ENCODE results near the gene LYRM9.
"Not testable (repeated sequence)": the region's sequence is repeated elsewhere in the genome, so short reads cannot be mapped to it uniquely, and the experiment has no call there.

The LYRM9 gene

GRCh38 chr17:27848931-27849330 is 44.2 kb downstream of the LYRM9 start:
- Histone ChIP-seq H3K9me3 (ENCODE audit: control insufficient read depth, insufficient read depth, low read depth, low read length) (no peaks in the 10 kb centered on the region), H3K4me3 (ENCODE audit: low read depth, low read length) (no peak overlapping the region), H3K36me3 (ENCODE audit: control insufficient read depth in 2 of 2, insufficient read depth in 1 of 2, low read length in 2 of 2) (no peaks in the 10 kb centered on the region), H3K27ac (ENCODE audit: extremely low read depth, low read depth, low read length) (no peak overlapping the region), H3K4me1 (ENCODE audit: control insufficient read depth, insufficient read depth, low read length) (no peaks in the 10 kb centered on the region)
- no peak for TF ChIP-seq ZNF571 (tag by site-specific recombination; IDR thresholded peaks at IDR 0.05)
- TF ChIP-seq ZBTB48 (tag by site-specific recombination; IDR thresholded peaks at IDR 0.05), result peak; percentile 52; the same call in 1 of the 2 replicates
- peak; percentile 61 for TF ChIP-seq ZNF341 (tag by site-specific recombination; IDR thresholded peaks at IDR 0.05; ENCODE audit: low read depth)
- TF ChIP-seq ZNF624 (tag by site-specific recombination; IDR thresholded peaks at IDR 0.05), result no peak
- ChIA-PET POLR2A (no interaction called here), CTCF (interaction anchor here (1.1 to 2.4 kb wide), 2 partner anchors 30 to 43 kb away, joined by 3 to 10 read pairs; no protein-coding TSS in a partner anchor)

- H3K36me3 ChIP-seq (ENCODE audit: control insufficient read depth in 2 of 2, insufficient read depth in 1 of 2, low read length in 2 of 2); H3K9me3 ChIP-seq (ENCODE audit: control insufficient read depth, insufficient read depth, low read depth, low read length); H3K4me3 ChIP-seq (ENCODE audit: low read depth, low read length); H3K4me1 ChIP-seq (ENCODE audit: control insufficient read depth, insufficient read depth, low read length); H3K27ac ChIP-seq (ENCODE audit: extremely low read depth, low read depth, low read length); POLR2A ChIA-PET: not testable (repeated sequence)
- CTCF ChIA-PET, result interaction anchor here (0.6 to 2.4 kb wide), 6 partner anchors 33 to 641 kb away, joined by 3 to 10 read pairs (median 3); no protein-coding TSS in a partner anchor
Observed at GRCh38 chr17:27846808-27847307, 46.3 kb downstream of the LYRM9 start.

- Histone ChIP-seq H3K4me3 (ENCODE audit: low read depth, low read length) (no peak overlapping the region), H3K36me3 (ENCODE audit: control insufficient read depth in 2 of 2, insufficient read depth in 1 of 2, low read length in 2 of 2) (no peaks in the 10 kb centered on the region), H3K4me1 (ENCODE audit: control insufficient read depth, insufficient read depth, low read length) (no peaks in the 10 kb centered on the region), H3K9me3 (ENCODE audit: control insufficient read depth, insufficient read depth, low read depth, low read length) (no peaks in the 10 kb centered on the region), H3K27ac (ENCODE audit: extremely low read depth, low read depth, low read length) (no peak overlapping the region)
- CTCF ChIA-PET, result interaction anchor here (0.6 to 0.8 kb wide), 3 partner anchors 90 to 641 kb away, joined by 3 to 5 read pairs (median 3); no protein-coding TSS in a partner anchor
- TF ChIP-seq GLIS1 (tag by site-specific recombination; IDR thresholded peaks at IDR 0.05), result no peak
- no peak for TF ChIP-seq ZNF404 (tag by site-specific recombination; IDR thresholded peaks at IDR 0.05)
- no peak for TF ChIP-seq ZNF350 (tag by site-specific recombination; IDR thresholded peaks at IDR 0.05)
- no peak for TF ChIP-seq ZNF514 (tag by site-specific recombination; IDR thresholded peaks at IDR 0.05)
- TF ChIP-seq ZNF146 (tag by site-specific recombination; IDR thresholded peaks at IDR 0.05), result no peak
- TF ChIP-seq MZF1 (tag by site-specific recombination; IDR thresholded peaks at IDR 0.05; ENCODE audit: borderline replicate concordance), result no peak
- TF ChIP-seq ZNF658 (tag by site-specific recombination; IDR thresholded peaks at IDR 0.05), result no peak
- TF ChIP-seq, protein P1, sequence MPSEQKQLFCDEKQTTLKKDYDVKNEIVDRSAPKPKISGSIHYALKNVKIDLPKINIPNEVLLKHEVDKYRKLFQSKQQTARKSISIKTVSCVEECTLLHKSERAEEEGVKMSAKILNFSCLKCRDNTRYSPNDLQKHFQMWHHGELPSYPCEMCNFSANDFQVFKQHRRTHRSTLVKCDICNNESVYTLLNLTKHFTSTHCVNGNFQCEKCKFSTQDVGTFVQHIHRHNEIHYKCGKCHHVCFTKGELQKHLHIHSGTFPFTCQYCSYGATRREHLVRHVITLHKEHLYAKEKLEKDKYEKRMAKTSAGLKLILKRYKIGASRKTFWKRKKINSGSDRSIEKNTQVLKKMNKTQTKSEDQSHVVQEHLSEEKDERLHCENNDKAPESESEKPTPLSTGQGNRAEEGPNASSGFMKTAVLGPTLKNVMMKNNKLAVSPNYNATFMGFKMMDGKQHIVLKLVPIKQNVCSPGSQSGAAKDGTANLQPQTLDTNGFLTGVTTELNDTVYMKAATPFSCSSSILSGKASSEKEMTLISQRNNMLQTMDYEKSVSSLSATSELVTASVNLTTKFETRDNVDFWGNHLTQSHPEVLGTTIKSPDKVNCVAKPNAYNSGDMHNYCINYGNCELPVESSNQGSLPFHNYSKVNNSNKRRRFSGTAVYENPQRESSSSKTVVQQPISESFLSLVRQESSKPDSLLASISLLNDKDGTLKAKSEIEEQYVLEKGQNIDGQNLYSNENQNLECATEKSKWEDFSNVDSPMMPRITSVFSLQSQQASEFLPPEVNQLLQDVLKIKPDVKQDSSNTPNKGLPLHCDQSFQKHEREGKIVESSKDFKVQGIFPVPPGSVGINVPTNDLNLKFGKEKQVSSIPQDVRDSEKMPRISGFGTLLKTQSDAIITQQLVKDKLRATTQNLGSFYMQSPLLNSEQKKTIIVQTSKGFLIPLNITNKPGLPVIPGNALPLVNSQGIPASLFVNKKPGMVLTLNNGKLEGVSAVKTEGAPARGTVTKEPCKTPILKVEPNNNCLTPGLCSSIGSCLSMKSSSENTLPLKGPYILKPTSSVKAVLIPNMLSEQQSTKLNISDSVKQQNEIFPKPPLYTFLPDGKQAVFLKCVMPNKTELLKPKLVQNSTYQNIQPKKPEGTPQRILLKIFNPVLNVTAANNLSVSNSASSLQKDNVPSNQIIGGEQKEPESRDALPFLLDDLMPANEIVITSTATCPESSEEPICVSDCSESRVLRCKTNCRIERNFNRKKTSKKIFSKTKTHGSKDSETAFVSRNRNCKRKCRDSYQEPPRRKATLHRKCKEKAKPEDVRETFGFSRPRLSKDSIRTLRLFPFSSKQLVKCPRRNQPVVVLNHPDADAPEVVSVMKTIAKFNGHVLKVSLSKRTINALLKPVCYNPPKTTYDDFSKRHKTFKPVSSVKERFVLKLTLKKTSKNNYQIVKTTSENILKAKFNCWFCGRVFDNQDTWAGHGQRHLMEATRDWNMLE (tag by site-specific recombination; conservative IDR thresholded peaks at IDR 0.05; ENCODE audit: low read depth), result no peak
- POLR2A ChIA-PET, result no interaction called here
Observed at GRCh38 chr17:27846042-27846655, 47.0 kb downstream of the LYRM9 start.

All from HEK293 (cell line).